Smooth muscle cell (in vitro differentiated cells): Measurements from ENCODE around the gene SYT8. TPM values are rescaled to one million over a fixed set of nuclear protein-coding genes. Genes with fewer than 3 reads are reported as not detected.
A peak's percentile ranks its signal among the peaks of the same experiment; 100 is the strongest.

Source experiments
- DNase-seq: peaks from one replicate; lab custom pipeline; 2025; ENCODE audit not compliant: unreplicated experiment; lab: John Stamatoyannopoulos, UW
- H2AFZ ChIP-seq: fragments of 200-600 bp; sonication (generic); 2 replicates; pipeline ENCODE4 v1.6.0; 2016; ENCODE audit warnings: antibody characterized with exemption, low read depth, mild to moderate bottlenecking
- H3F3A ChIP-seq: fragments of 200-600 bp; sonication (generic); 2 replicates; pipeline ENCODE4 v1.6.0; 2017; ENCODE audit warnings: antibody characterized with exemption, low read depth
- H3K27ac ChIP-seq: fragments of 200-600 bp; sonication (generic); 2 replicates; pipeline ENCODE4 v1.5.1; 2016; ENCODE audit warnings: low read depth, mild to moderate bottlenecking
- H3K27me3 ChIP-seq: fragments of 200-600 bp; sonication (generic); 2 replicates; pipeline ENCODE4 v1.6.1; 2016; ENCODE audit warnings: low read depth, mild to moderate bottlenecking
- H3K36me3 ChIP-seq: fragments of 200-600 bp; sonication (generic); 2 replicates; pipeline ENCODE4 v1.5.1; 2016; ENCODE audit warnings: low read depth
- H3K4me1 ChIP-seq: fragments of 200-600 bp; sonication (generic); 2 replicates; pipeline ENCODE4 v1.5.1; 2016; ENCODE audit warnings: low read depth
- H3K4me2 ChIP-seq: fragments of 200-600 bp; sonication (generic); 2 replicates; pipeline ENCODE4 v1.6.0; 2016; ENCODE audit warnings: mild to moderate bottlenecking
- H3K4me3 ChIP-seq: fragments of 200-600 bp; sonication (generic); 2 replicates; pipeline ENCODE4 v1.5.1; 2016; ENCODE audit warnings: mild to moderate bottlenecking
- H3K79me2 ChIP-seq: fragments of 200-600 bp; sonication (generic); 2 replicates; pipeline ENCODE4 v1.6.0; 2016; ENCODE audit warnings: low read depth, mild to moderate bottlenecking
- H3K9ac ChIP-seq: fragments of 200-600 bp; sonication (generic); 2 replicates; pipeline ENCODE4 v1.6.0; 2016; ENCODE audit warnings: low read depth
- H3K9me3 ChIP-seq: fragments of 200-600 bp; sonication (generic); replicated peaks from 2 replicates; pipeline ENCODE4 v1.5.1; 2016; ENCODE audit warnings: low read depth
- H4K20me1 ChIP-seq: fragments of 200-600 bp; sonication (generic); 2 replicates; pipeline ENCODE4 v1.6.0; 2016; ENCODE audit warnings: low read depth
- CTCF ChIP-seq: fragments of 200-600 bp; sonication (generic); IDR thresholded peaks from 2 replicates; pipeline ENCODE4 v1.5.1; 2017; ENCODE audit warnings: borderline replicate concordance, mild to moderate bottlenecking, antibody characterized with exemption; ENCODE audit not compliant: insufficient read depth, poor library complexity, severe bottlenecking
- WGBS: methylation state at CpG from one replicate; pipeline ENCODE4 v1.1.7; 2016; ENCODE audit warnings: low lambda C conversion rate; 5-methylcytosine and 5-hydroxymethylcytosine counted together
- polyA plus RNA-seq: library from polyadenylated mRNA; unstranded; fragments of >200 nt; fragmentation: Nextera tagmentation; extraction: Ambion mirVana; gene quantifications from 2 replicates; pipeline ENCODE4 v1.2.1, GENCODE V29; 2016
- total RNA-seq: library from RNA; depleted of rRNA; stranded (reverse); fragments of >200 nt; gene quantifications from 2 replicates; pipeline ENCODE4 v1.2.3, GENCODE V29; 2014

SYT8 gene
- total and polyA plus RNA-seq, 2 experiments from 2014 or later = 0.13 to 2.0 TPM

DNA sequence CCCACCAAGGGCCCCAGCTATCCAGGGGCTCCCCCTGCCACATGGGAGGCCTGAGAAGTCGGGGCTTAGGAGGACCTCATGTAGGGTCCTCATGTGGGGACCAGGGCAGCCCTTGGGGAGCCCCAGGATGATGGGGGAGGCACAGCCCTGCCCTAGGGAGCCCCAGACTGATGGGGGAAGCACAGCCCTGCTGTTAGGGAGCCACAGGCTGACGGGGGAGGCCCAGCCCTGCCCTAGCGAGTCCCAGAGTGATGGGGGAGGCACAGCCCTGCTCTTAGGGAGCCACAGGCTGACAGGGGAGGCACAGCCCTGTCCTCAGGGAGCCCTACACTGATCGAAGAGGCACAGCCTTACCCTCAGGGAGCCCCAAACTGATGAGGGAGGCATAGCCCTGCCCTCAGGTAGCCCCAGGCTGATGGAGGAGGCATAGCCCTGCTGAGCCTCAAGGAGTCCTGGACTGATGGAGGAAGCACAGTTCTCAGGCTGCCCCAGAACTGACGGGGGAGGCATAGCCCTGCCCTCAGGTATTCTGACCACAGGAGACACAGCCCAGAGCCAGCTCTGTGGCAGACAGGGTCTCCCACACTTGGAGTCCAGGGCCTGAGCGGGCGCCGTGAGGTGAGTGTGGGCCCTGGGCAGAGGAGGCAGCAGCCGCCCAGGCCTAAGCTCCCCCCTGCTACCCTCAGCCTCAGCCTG, 46.1 kb downstream of the SYT8 start:
- no peak overlapping the region for H3K4me2 ChIP-seq
- peak overlapping the region; percentile 78 for H3K9ac ChIP-seq
- peak overlapping the region; percentile 72 for H2AFZ ChIP-seq
- no peaks in the 10 kb centered on the region for H4K20me1 ChIP-seq
- H3K79me2 ChIP-seq = no peaks in the 10 kb centered on the region
- no peaks in the 10 kb centered on the region for H3K27me3 ChIP-seq
- no peaks in the 10 kb centered on the region for H3K9me3 ChIP-seq
- no peak for TF ChIP-seq CTCF
- H3K36me3 ChIP-seq = no peaks in the 10 kb centered on the region
- no peaks in the 10 kb centered on the region for H3F3A ChIP-seq
- H3K4me3 ChIP-seq = no peak overlapping the region
- peak overlapping the region; percentile 89 for H3K27ac ChIP-seq
- peaks cover 6% of the 10 kb centered on the region for H3K4me1 ChIP-seq
- no peak for DNase-seq
- WGBS = 85% methylated on average over 9 of the region's 9 CpGs

DNA sequence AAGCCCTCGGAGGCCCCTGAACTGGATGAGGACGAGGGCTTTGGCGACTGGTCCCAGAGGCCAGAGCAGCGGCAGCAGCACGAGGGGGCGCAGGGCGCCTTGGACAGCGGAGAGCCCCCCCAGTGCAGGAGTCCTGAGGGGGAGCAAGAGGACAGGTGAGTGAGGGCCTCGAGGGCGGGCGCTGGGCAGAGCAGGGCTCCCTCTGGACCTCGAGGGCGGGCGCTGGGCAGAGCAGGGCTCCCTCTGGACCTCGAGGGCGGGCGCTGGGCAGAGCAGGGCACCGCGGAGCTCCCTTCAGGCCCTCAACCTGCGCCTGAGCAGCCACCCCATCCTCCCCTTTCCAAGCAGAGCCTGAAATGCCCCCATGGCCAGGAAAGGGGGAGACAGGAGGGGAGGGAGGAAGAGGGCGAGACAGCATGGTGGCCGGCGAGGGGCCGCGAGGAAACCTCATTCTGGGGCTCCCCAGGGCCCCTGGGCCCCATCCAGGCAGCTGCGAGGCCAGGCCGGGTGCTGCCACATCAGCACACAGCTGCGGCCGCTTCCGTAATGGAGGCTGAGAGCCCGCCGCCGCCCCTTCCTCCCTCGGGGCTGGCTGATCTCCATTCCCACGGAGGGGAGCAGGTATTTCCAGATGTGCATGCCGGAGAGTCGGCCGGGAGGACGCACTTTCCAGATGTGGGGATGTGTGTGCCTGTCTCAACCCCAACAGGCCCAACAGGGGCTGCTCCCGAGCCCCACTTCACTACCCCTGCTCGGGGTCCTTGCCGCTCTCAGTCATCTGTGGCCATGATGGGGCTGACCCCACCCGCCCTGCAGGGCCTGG, 46.9 kb downstream of the SYT8 start:
- WGBS = 93% methylated on average over 35 of the region's 43 CpGs
- peak; percentile 2 for TF ChIP-seq CTCF
- Histone ChIP-seq H2AFZ (peak overlapping the region; percentile 14), H3K9me3 (no peaks in the 10 kb centered on the region), H4K20me1 (no peaks in the 10 kb centered on the region), H3K9ac (peak overlapping the region; percentile 78), H3K36me3 (no peaks in the 10 kb centered on the region), H3F3A (no peaks in the 10 kb centered on the region), H3K4me1 (peaks cover 3% of the 10 kb centered on the region), H3K4me3 (no peak overlapping the region), H3K4me2 (no peak overlapping the region), H3K27me3 (no peaks in the 10 kb centered on the region), H3K79me2 (no peaks in the 10 kb centered on the region), H3K27ac (no peak overlapping the region)
- no peak for DNase-seq

GRCh38 chr11:1882265-1883238, 47.8 kb downstream of the SYT8 start:
- TF ChIP-seq CTCF = peak; percentile 96
- H3K79me2 ChIP-seq = no peaks in the 10 kb centered on the region
- no peaks in the 10 kb centered on the region for H3F3A ChIP-seq
- no peaks in the 10 kb centered on the region for H3K9me3 ChIP-seq
- no peak overlapping the region for H3K27ac ChIP-seq
- H3K4me2 ChIP-seq = no peak overlapping the region
- H3K4me1 ChIP-seq = no peaks in the 10 kb centered on the region
- peak overlapping the region; percentile 14 for H2AFZ ChIP-seq
- no peaks in the 10 kb centered on the region for H4K20me1 ChIP-seq
- H3K4me3 ChIP-seq = no peak overlapping the region
- no peaks in the 10 kb centered on the region for H3K27me3 ChIP-seq
- peak; percentile 52 for DNase-seq
- no peak overlapping the region for H3K9ac ChIP-seq
- WGBS = 42% methylated on average over 21 of the region's 23 CpGs
- no peaks in the 10 kb centered on the region for H3K36me3 ChIP-seq
